Measurements from ENCODE around the gene GIGYF1.

GRCh38 chr7:100705320-100705752 is 11.3 kb upstream of the GIGYF1 start:
- TF ChIP-seq CTCF (IDR thresholded peaks at IDR 0.05) (peak; percentile 82 to 97 (median 88)), POLR2A (IDR thresholded peaks at IDR 0.05) (no peak)

All from esophagus squamous epithelium (tissue), 4 donors.